IgD-negative memory B cell (primary cell): ENCODE data around the gene CCDC71. TPM values are rescaled to one million over a fixed set of nuclear protein-coding genes. Genes with fewer than 3 reads are reported as not detected.

ENCODE experiments used
- H3K27ac Mint-ChIP-seq, 3 donors: one replicate each; pipeline ENCODE4 v1.8.0; 2020 to 2022; ENCODE audit warnings: mild to moderate bottlenecking in 3 of 3, mixed read lengths in 3 of 3, moderate library complexity in 1 of 3
- H3K27me3 Mint-ChIP-seq: one replicate; pipeline ENCODE4 v1.8.0; 2021; ENCODE audit warnings: mixed read lengths
- H3K36me3 Mint-ChIP-seq: one replicate; pipeline ENCODE4 v1.8.0; 2020; ENCODE audit warnings: mild to moderate bottlenecking, mixed read lengths
- H3K4me1 Mint-ChIP-seq, 3 donors: one replicate each; pipeline ENCODE4 v1.8.0; 2020 to 2022; ENCODE audit warnings: mixed read lengths in 3 of 3, mild to moderate bottlenecking in 1 of 3
- H3K4me3 Mint-ChIP-seq, 4 donors: one replicate each; pipeline ENCODE4 v1.8.0; 2020 to 2022; ENCODE audit warnings: mild to moderate bottlenecking in 4 of 4, mixed read lengths in 4 of 4, moderate library complexity in 3 of 4
- H3K9me3 Mint-ChIP-seq, 3 donors: one replicate each; pipeline ENCODE4 v1.8.0; 2020 to 2021; ENCODE audit warnings: mixed read lengths in 3 of 3, mild to moderate bottlenecking in 1 of 3
- polyA plus RNA-seq: library from polyadenylated mRNA; unstranded; fragments of 300-500 nt; fragmentation: Illumina TruSeq; gene quantifications from one replicate; pipeline ENCODE4 v1.2.3, GENCODE V29; 2021

CCDC71 gene
- 1.7 TPM for polyA plus RNA-seq

- Mint-ChIP-seq H3K27ac (peak within 1 kb of the TSS; percentile 84 to 98 (median 90)), H3K4me1 (peaks cover 13 to 22% (median 16%) of the 10 kb centered on the region in 3 donors), H3K4me3 (peak within 1 kb of the TSS; percentile 85 to 96 (median 93)), H3K9me3 (no peaks in the 10 kb centered on the region), H3K27me3 (peaks cover 3% of the 10 kb centered on the region), H3K36me3 (peaks cover 4% of the 10 kb centered on the region)
These were observed at the start of gene CCDC71 for GRCh38 chr3:49165771-49166751. CCDC71 (minus strand) TSS chr3:49166331; CDS start chr3:49164208, 2,123 bp downstream.

- Mint-ChIP-seq H3K27me3 (peaks cover 5% of the 10 kb centered on the region), H3K27ac (no peak overlapping the region), H3K4me1 (peaks cover 0 to 3% (median 0%) of the 10 kb centered on the region in 3 donors), H3K36me3 (peaks cover 4% of the 10 kb centered on the region), H3K4me3 (no peak overlapping the region), H3K9me3 (peaks cover 0 to 3% (median 0%) of the 10 kb centered on the region in 3 donors)
These were observed 47.9 kb upstream of the CCDC71 start for GRCh38 chr3:49213998-49214397.

GRCh38 chr3:49213541-49213943 is 47.4 kb upstream of the CCDC71 start:
- H3K4me1 Mint-ChIP-seq, result peaks cover 0 to 3% (median 0%) of the 10 kb centered on the region in 3 donors
- peaks cover 0 to 3% (median 0%) of the 10 kb centered on the region in 3 donors for H3K9me3 Mint-ChIP-seq
- peaks cover 5% of the 10 kb centered on the region for H3K27me3 Mint-ChIP-seq
- H3K36me3 Mint-ChIP-seq, result peaks cover 4% of the 10 kb centered on the region
- H3K27ac Mint-ChIP-seq, result no peak overlapping the region
- H3K4me3 Mint-ChIP-seq, result no peak overlapping the region

- Mint-ChIP-seq H3K27me3 (no peaks in the 10 kb centered on the region), H3K9me3 (peaks cover 0 to 2% (median 0%) of the 10 kb centered on the region in 3 donors), H3K4me1 (peaks cover 0 to 1% (median 0%) of the 10 kb centered on the region in 3 donors), H3K4me3 (no peak overlapping the region), H3K27ac (no peak overlapping the region), H3K36me3 (peaks cover 5% of the 10 kb centered on the region)
These were observed 33.8 kb upstream of the CCDC71 start for GRCh38 chr3:49199900-49200281.

- H3K27ac Mint-ChIP-seq, result no peak overlapping the region
- no peak overlapping the region for H3K4me3 Mint-ChIP-seq
- peaks cover 5% of the 10 kb centered on the region for H3K36me3 Mint-ChIP-seq
- H3K27me3 Mint-ChIP-seq, result no peaks in the 10 kb centered on the region
- peaks cover 0 to 1% (median 0%) of the 10 kb centered on the region in 3 donors for H3K4me1 Mint-ChIP-seq
- H3K9me3 Mint-ChIP-seq, result peaks cover 0 to 2% (median 0%) of the 10 kb centered on the region in 3 donors
These were observed 33.2 kb upstream of the CCDC71 start for GRCh38 chr3:49199239-49199899.

GRCh38 chr3:49198611-49199230 is 32.6 kb upstream of the CCDC71 start:
- Mint-ChIP-seq H3K27me3 (no peaks in the 10 kb centered on the region), H3K9me3 (peaks cover 0 to 2% (median 0%) of the 10 kb centered on the region in 3 donors), H3K4me1 (peaks cover 0 to 1% (median 0%) of the 10 kb centered on the region in 3 donors), H3K4me3 (no peak overlapping the region), H3K36me3 (peaks cover 5% of the 10 kb centered on the region), H3K27ac (no peak overlapping the region)

GRCh38 chr3:49198161-49198560 is 32.0 kb upstream of the CCDC71 start:
- Mint-ChIP-seq H3K9me3 (peaks cover 0 to 2% (median 0%) of the 10 kb centered on the region in 3 donors), H3K4me1 (peaks cover 0 to 1% (median 0%) of the 10 kb centered on the region in 3 donors), H3K27ac (no peak overlapping the region), H3K4me3 (no peak overlapping the region), H3K27me3 (no peaks in the 10 kb centered on the region), H3K36me3 (peaks cover 5% of the 10 kb centered on the region)

GRCh38 chr3:49191741-49192140 is 25.6 kb upstream of the CCDC71 start:
- H3K27ac Mint-ChIP-seq, result no peak overlapping the region
- peaks cover 5% of the 10 kb centered on the region for H3K27me3 Mint-ChIP-seq
- H3K4me1 Mint-ChIP-seq, result no peaks in the 10 kb centered on the region
- H3K36me3 Mint-ChIP-seq, result no peaks in the 10 kb centered on the region
- H3K9me3 Mint-ChIP-seq, result no peaks in the 10 kb centered on the region
- H3K4me3 Mint-ChIP-seq, result no peak overlapping the region

- peaks cover 10% of the 10 kb centered on the region for H3K27me3 Mint-ChIP-seq
- H3K4me3 Mint-ChIP-seq, result no peak overlapping the region
- H3K4me1 Mint-ChIP-seq, result no peaks in the 10 kb centered on the region
- H3K36me3 Mint-ChIP-seq, result no peaks in the 10 kb centered on the region
- no peak overlapping the region for H3K27ac Mint-ChIP-seq
- H3K9me3 Mint-ChIP-seq, result peaks cover 0 to 1% (median 0%) of the 10 kb centered on the region in 3 donors
These were observed 17.7 kb upstream of the CCDC71 start for GRCh38 chr3:49183873-49184272.

- H3K27ac Mint-ChIP-seq, result no peak overlapping the region
- peaks cover 0 to 1% (median 0%) of the 10 kb centered on the region in 3 donors for H3K9me3 Mint-ChIP-seq
- H3K4me1 Mint-ChIP-seq, result no peaks in the 10 kb centered on the region
- no peaks in the 10 kb centered on the region for H3K36me3 Mint-ChIP-seq
- H3K27me3 Mint-ChIP-seq, result peaks cover 17% of the 10 kb centered on the region
- H3K4me3 Mint-ChIP-seq, result no peak overlapping the region
These were observed 16.6 kb upstream of the CCDC71 start for GRCh38 chr3:49182682-49183081.

GRCh38 chr3:49181351-49181750 is 15.2 kb upstream of the CCDC71 start:
- Mint-ChIP-seq H3K4me3 (no peak overlapping the region), H3K36me3 (no peaks in the 10 kb centered on the region), H3K9me3 (peaks cover 0 to 1% (median 0%) of the 10 kb centered on the region in 3 donors), H3K27me3 (peaks cover 16% of the 10 kb centered on the region), H3K27ac (no peak overlapping the region), H3K4me1 (no peaks in the 10 kb centered on the region)

GRCh38 chr3:49180116-49180515 is 14.0 kb upstream of the CCDC71 start:
- Mint-ChIP-seq H3K27ac (no peak overlapping the region), H3K27me3 (peaks cover 16% of the 10 kb centered on the region), H3K36me3 (no peaks in the 10 kb centered on the region), H3K9me3 (peaks cover 0 to 1% (median 0%) of the 10 kb centered on the region in 3 donors), H3K4me1 (no peaks in the 10 kb centered on the region), H3K4me3 (no peak overlapping the region)

GRCh38 chr3:49177073-49177472 is 10.9 kb upstream of the CCDC71 start:
- Mint-ChIP-seq H3K36me3 (no peaks in the 10 kb centered on the region), H3K9me3 (no peaks in the 10 kb centered on the region), H3K4me3 (no peak overlapping the region), H3K27ac (no peak overlapping the region), H3K4me1 (peaks cover 0 to under 1% (median 0%) of the 10 kb centered on the region in 3 donors), H3K27me3 (peaks cover 16% of the 10 kb centered on the region)

- Mint-ChIP-seq H3K4me3 (peak overlapping the region in 1 of 4 donors; percentile 23), H3K4me1 (peaks cover 2 to 6% (median 5%) of the 10 kb centered on the region in 3 donors), H3K9me3 (no peaks in the 10 kb centered on the region), H3K27me3 (peaks cover 17% of the 10 kb centered on the region), H3K36me3 (no peaks in the 10 kb centered on the region), H3K27ac (no peak overlapping the region)
These were observed 9.4 kb upstream of the CCDC71 start for GRCh38 chr3:49175530-49175929.
